Heart left ventricle (tissue), 13 donors: ENCODE measurements around the gene MTX1.

Experiments
- CTCF ChIP-seq, 12 donors: fragments of 200-600 bp; sonication (generic) in 4 of 12; IDR thresholded peaks; one replicate each; pipeline versions ENCODE4 v1.5.0 to v1.8.0; 2018 to 2022; ENCODE audit warnings: antibody characterized with exemption in 12 of 12, mild to moderate bottlenecking in 5 of 12
- POLR2A ChIP-seq, 2 donors: fragments of 450-650 bp; IDR thresholded peaks; one replicate each; pipeline ENCODE4 v1.6.1; 2017; ENCODE audit warnings: antibody characterized with exemption in 2 of 2, mild to moderate bottlenecking in 2 of 2, moderate library complexity in 2 of 2
- donor health status: ischemic (EF 13 %, LVEDD 7.1; RV severe dilation, severe dysfunction).
- donor health status: DM: no; HTN: yes; CAD: no.
- donor health status: DM: no; HTN: no; CAD: no.
- donor health status: ischemic (EF 25% LVEDD 6.9; RV normal size, moderate dysfunction).
- donor health status: ischemic (EF 25% LVEDD 5.7; RV mildly dilated, moderate dysfunction).
- donor health status: ischemic (EF 35%, LVEDD 5.7; RV mildly dilated, moderate dysfunction).
- donor health status: nonischemic (EF 11% LVEDD 7.7; RV severe dilation, severe dysfunction).
- donor health status: DM: yes; HTN: yes; CAD: no.
- donor health status: PGD.
- donor health status: ischemic (EF 29% LVEDD 5.4; RV normal size, mild dysfunction).
- donor health status: nonischemic (EF 23%, LVEDD 6.1; RV moderate dilation, normal function).

- no peak for TF ChIP-seq CTCF (IDR thresholded peaks at IDR 0.05)
- no peak for TF ChIP-seq POLR2A (IDR thresholded peaks at IDR 0.05)
These were observed 2.0 kb downstream of the MTX1 start for GRCh38 chr1:155210314-155211104.
